ENCODE results near the gene SYT8.
"Not testable (repeated sequence)": the region's sequence is repeated elsewhere in the genome, so short reads cannot be mapped to it uniquely, and the experiment has no call there.

SYT8 gene

GRCh38 chr11:1879941-1880720, 45.3 kb downstream of the SYT8 start:
- no peak for DNase-seq (ENCODE audit: low read depth)
- no peak overlapping the region for H3K4me3 ChIP-seq (ENCODE audit: low read depth, low read length)

GRCh38 chr11:1880746-1881441, 46.1 kb downstream of the SYT8 start:
- H3K4me3 ChIP-seq (ENCODE audit: low read depth, low read length), result no peak overlapping the region
- no peak for DNase-seq (ENCODE audit: low read depth)

DNA sequence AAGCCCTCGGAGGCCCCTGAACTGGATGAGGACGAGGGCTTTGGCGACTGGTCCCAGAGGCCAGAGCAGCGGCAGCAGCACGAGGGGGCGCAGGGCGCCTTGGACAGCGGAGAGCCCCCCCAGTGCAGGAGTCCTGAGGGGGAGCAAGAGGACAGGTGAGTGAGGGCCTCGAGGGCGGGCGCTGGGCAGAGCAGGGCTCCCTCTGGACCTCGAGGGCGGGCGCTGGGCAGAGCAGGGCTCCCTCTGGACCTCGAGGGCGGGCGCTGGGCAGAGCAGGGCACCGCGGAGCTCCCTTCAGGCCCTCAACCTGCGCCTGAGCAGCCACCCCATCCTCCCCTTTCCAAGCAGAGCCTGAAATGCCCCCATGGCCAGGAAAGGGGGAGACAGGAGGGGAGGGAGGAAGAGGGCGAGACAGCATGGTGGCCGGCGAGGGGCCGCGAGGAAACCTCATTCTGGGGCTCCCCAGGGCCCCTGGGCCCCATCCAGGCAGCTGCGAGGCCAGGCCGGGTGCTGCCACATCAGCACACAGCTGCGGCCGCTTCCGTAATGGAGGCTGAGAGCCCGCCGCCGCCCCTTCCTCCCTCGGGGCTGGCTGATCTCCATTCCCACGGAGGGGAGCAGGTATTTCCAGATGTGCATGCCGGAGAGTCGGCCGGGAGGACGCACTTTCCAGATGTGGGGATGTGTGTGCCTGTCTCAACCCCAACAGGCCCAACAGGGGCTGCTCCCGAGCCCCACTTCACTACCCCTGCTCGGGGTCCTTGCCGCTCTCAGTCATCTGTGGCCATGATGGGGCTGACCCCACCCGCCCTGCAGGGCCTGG, 46.9 kb downstream of the SYT8 start:
- no peak overlapping the region for H3K4me3 ChIP-seq (ENCODE audit: low read depth, low read length)
- DNase-seq (ENCODE audit: low read depth), result no peak

GRCh38 chr11:1882265-1883238, 47.8 kb downstream of the SYT8 start:
- DNase-seq (ENCODE audit: low read depth), result no peak
- no peak overlapping the region for H3K4me3 ChIP-seq (ENCODE audit: low read depth, low read length)

DNA sequence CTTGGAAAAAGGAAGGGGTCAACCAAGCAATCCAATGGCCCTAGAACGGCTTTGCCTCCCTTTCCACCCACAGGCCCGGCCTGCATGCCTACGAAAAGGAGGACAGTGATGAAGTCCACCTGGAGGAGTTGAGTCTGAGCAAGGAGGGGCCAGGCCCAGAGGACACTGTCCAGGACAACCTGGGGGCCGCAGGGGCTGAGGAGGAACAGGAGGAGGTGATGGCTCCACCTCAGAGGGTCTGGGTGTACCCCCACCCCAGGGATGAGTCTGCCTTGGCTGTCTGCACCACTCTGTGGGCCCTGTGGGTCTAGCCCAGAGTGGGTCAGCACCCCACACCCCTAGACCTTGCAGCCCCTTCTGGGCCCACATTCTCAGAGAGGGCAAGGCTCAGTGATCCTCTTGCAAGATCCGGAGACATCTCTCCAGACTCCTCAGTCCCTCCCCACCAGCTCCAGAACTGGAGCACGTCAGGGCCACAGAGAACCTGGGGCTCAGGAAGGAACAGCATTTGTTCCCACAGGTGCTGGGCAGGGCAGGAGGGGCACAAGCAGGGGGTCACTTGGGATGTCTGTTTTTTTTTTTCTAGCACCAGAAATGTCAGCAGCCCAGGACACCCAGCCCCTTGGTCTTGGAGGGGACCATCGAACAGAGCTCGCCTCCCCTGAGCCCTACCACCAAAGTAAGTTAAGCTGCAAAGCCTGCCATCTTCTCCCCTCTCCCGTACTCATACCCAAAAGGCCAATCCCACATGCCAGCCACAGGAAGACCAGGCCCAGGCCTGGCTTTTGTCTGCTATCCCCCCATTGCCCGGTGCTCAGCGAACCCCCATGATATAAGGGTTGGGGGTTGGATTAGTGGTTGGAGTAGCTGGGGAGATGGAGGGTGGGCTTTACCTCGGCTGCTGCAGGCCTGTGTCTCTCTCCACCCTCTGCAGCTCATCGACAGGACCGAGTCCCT, 48.8 kb downstream of the SYT8 start:
- DNase-seq (ENCODE audit: low read depth), result no peak
- H3K4me3 ChIP-seq (ENCODE audit: low read depth, low read length), result no peak overlapping the region

- no peak overlapping the region for H3K4me3 ChIP-seq (ENCODE audit: low read depth, low read length)
- no peak for DNase-seq (ENCODE audit: low read depth)
These were observed 49.5 kb downstream of the SYT8 start for GRCh38 chr11:1884303-1884700.

DNA sequence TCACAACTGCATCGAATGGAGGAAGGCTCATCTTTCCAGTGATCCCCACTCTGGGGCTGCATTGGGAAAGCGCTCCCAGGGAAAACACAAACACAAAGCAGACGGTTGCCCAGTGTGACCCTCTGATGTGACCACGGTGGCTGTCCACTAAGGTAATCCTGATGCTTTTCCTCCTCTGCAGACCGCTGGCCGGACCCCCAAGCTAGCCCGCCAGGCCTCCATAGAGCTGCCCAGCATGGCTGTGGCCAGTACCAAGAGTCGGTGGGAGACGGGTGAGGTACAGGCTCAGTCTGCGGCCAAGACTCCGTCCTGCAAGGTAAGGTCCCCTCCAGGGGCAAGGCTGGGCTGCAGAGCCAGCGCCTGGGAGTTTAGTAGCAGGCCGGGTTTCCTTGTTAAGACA, 51.8 kb downstream of the SYT8 start:
- not testable (repeated sequence) for H3K4me3 ChIP-seq (ENCODE audit: low read depth, low read length)

More for the DNA sequence above, 51.8 kb downstream of the SYT8 start:
- not testable (repeated sequence) for DNase-seq (ENCODE audit: low read depth)

All from skeletal muscle cell (primary cell).